Activated CD4-positive, alpha-beta T cell treated with anti-CD3 and anti-CD28 coated beads for 4 hours (primary cell): ENCODE data around the gene NBDY.
"Not testable (repeated sequence)": the region's sequence is repeated elsewhere in the genome, so short reads cannot be mapped to it uniquely, and the experiment has no call there.

Source experiments
- DNase-seq, 2 donors: peaks; one replicate each; pipeline ENCODE4 v3.0.0-alpha.2; 2020

NBDY gene

GRCh38 chrX:56764975-56765791, 36.1 kb downstream of the NBDY start:
- no peak for DNase-seq

- no peak for DNase-seq
Observed at GRCh38 chrX:56765811-56766553, 36.9 kb downstream of the NBDY start.

GRCh38 chrX:56766554-56767347, 37.7 kb downstream of the NBDY start:
- no peak for DNase-seq

GRCh38 chrX:56767348-56768119, 38.5 kb downstream of the NBDY start:
- peak in 1 of 2 donors; percentile 37 for DNase-seq

GRCh38 chrX:56768120-56768660, 39.1 kb downstream of the NBDY start:
- not testable (repeated sequence) for DNase-seq

- DNase-seq, result not testable (repeated sequence)
Observed at GRCh38 chrX:56772675-56773521, 43.9 kb downstream of the NBDY start.

- not testable (repeated sequence) for DNase-seq
Observed at GRCh38 chrX:56773522-56774060, 44.5 kb downstream of the NBDY start.

GRCh38 chrX:56778099-56778923, 49.3 kb downstream of the NBDY start:
- DNase-seq, result not testable (repeated sequence)

GRCh38 chrX:56778924-56779468, 50.0 kb downstream of the NBDY start:
- DNase-seq, result not testable (repeated sequence)

GRCh38 chrX:56780681-56781649, 51.9 kb downstream of the NBDY start:
- DNase-seq, result not testable (repeated sequence)

- DNase-seq, result no peak
Observed at GRCh38 chrX:56782352-56782751, 53.3 kb downstream of the NBDY start.

GRCh38 chrX:56782791-56783449, 53.9 kb downstream of the NBDY start:
- DNase-seq, result no peak

- peak in 1 of 2 donors; percentile 84 for DNase-seq
Observed at GRCh38 chrX:56783450-56783831, 54.4 kb downstream of the NBDY start.

GRCh38 chrX:56783996-56784620, 55.1 kb downstream of the NBDY start:
- DNase-seq, result no peak

- DNase-seq, result no peak
Observed at GRCh38 chrX:56784666-56785065, 55.6 kb downstream of the NBDY start.

GRCh38 chrX:56785442-56785841, 56.4 kb downstream of the NBDY start:
- no peak for DNase-seq
